ENCODE results near the gene ATRX. TPM values are rescaled to one million over a fixed set of nuclear protein-coding genes. Genes with fewer than 3 reads are reported as not detected.
"Not testable (repeated sequence)": the region's sequence is repeated elsewhere in the genome, so short reads cannot be mapped to it uniquely, and the experiment has no call there.

ATRX gene
- total RNA-seq, 2 donors from 2014 or later: 124 to 177 TPM

DNA sequence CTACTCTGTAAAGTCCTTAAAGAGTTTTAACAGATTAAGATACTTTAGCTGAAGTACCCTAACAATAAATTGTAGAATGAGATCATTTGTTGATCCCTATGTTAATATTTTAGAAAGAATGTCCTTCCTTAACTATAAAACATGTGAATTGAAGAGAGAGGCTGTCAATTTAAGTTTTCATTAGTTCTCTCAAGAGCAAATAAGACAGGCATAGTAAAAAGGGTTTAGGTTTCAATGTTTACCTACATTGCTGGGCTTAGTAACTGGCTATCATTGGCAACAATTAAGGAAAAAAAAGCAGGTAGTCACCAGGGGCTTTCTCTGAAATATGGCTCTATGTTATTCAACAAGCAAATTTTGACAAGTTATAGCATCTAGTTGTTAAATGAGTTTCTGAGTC, 91.5 kb downstream of the ATRX start:
- ATAC-seq (ENCODE audit: insufficient number of reproducible peaks, low FRiP score, low read depth): no peak
- Histone ChIP-seq H3K27ac (no peak overlapping the region), H3K4me1 (ENCODE audit: control insufficient read depth in 1 of 2, low read depth in 2 of 2) (peaks cover 3 to 5% of the 10 kb centered on the region in 2 donors)

DNA sequence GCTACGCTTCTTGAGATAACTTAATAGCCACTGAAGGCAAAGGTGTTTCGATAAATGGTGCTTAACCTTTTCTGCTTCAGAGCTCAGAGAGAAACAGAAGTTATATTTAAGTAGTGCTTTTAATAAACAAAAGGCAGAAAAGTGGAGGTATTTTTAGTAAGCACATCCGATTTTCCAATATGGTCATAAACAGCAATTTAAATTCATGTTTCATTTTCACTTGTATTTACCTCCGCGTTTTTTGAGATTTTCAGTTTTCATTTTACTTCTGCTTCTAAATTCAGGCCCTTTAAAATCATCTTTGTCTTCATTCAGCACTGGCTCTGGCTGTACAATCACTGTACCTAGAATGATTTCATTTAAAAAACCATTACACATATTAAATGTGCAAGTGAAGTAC, 92.4 kb downstream of the ATRX start:
- H3K4me1 ChIP-seq (ENCODE audit: control insufficient read depth in 1 of 2, low read depth in 2 of 2): no peaks in the 10 kb centered on the region
- no peak for DNase-seq (ENCODE audit: low spot score)
- no peak overlapping the region for H3K4me3 ChIP-seq
- TF ChIP-seq, protein P1, sequence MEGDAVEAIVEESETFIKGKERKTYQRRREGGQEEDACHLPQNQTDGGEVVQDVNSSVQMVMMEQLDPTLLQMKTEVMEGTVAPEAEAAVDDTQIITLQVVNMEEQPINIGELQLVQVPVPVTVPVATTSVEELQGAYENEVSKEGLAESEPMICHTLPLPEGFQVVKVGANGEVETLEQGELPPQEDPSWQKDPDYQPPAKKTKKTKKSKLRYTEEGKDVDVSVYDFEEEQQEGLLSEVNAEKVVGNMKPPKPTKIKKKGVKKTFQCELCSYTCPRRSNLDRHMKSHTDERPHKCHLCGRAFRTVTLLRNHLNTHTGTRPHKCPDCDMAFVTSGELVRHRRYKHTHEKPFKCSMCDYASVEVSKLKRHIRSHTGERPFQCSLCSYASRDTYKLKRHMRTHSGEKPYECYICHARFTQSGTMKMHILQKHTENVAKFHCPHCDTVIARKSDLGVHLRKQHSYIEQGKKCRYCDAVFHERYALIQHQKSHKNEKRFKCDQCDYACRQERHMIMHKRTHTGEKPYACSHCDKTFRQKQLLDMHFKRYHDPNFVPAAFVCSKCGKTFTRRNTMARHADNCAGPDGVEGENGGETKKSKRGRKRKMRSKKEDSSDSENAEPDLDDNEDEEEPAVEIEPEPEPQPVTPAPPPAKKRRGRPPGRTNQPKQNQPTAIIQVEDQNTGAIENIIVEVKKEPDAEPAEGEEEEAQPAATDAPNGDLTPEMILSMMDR (IDR thresholded peaks at IDR 0.05): no peak
- no peaks in the 10 kb centered on the region for H3K36me3 ChIP-seq
- ATAC-seq (ENCODE audit: insufficient number of reproducible peaks, low FRiP score, low read depth): no peak
- no peak overlapping the region for H3K27ac ChIP-seq
- no peaks in the 10 kb centered on the region for H3K27me3 ChIP-seq (replicated peaks; ENCODE audit: insufficient read depth)
- H3K9me3 ChIP-seq: no peaks in the 10 kb centered on the region

More for the DNA sequence above, 91.5 kb downstream of the ATRX start:
- H3K27me3 ChIP-seq (replicated peaks; ENCODE audit: insufficient read depth): no peaks in the 10 kb centered on the region
- no peaks in the 10 kb centered on the region for H3K36me3 ChIP-seq
- DNase-seq (ENCODE audit: low spot score): no peak
- TF ChIP-seq, protein P1 (IDR thresholded peaks at IDR 0.05): no peak
- no peak overlapping the region for H3K4me3 ChIP-seq
- H3K9me3 ChIP-seq: no peaks in the 10 kb centered on the region

DNA sequence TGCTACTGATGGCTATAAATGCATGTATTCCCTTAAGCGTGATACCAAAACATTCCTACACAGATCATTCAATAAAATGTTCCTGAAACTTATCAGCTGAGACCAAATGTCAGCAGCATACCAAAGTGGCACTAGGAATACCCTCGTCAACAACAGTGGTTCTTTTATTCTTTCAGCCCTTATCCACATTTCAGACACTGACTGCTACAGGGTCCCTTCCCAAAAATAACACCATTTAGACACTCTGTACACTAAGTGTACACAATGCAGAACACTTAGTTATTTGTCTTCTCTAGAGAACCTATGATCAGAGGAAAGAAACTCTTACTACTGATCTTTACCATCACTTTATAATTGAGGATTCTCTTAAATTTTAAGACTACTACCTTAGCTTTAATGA, 94.1 kb downstream of the ATRX start:
- Histone ChIP-seq H3K27me3 (replicated peaks; ENCODE audit: insufficient read depth) (no peaks in the 10 kb centered on the region), H3K36me3 (no peaks in the 10 kb centered on the region), H3K4me3 (no peak overlapping the region), H3K27ac (no peak overlapping the region), H3K4me1 (ENCODE audit: control insufficient read depth in 1 of 2, low read depth in 2 of 2) (no peaks in the 10 kb centered on the region), H3K9me3 (no peaks in the 10 kb centered on the region)
- ATAC-seq (ENCODE audit: insufficient number of reproducible peaks, low FRiP score, low read depth): no peak
- TF ChIP-seq, protein P1 (IDR thresholded peaks at IDR 0.05): no peak
- DNase-seq (ENCODE audit: low spot score): no peak

DNA sequence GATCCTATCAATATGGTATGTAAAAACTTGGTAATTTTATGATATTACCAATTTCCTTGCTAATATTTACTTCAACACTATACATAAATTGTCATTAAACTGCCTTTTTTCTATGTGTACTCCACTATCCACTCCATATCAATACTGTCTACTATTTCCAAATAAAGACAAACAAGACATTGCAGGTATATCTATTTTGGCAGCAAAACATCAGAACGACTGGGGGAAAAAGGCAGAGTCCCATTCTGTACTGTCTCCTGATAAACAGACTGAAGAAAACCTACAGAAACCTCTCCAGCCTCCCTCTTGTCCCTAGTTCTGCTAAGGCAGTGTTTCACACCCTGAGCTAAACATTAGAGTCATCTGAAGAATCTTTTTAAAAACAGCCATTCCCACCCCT, 96.6 kb downstream of the ATRX start:
- ATAC-seq (ENCODE audit: insufficient number of reproducible peaks, low FRiP score, low read depth): no peak
- Histone ChIP-seq H3K27ac (no peak overlapping the region), H3K4me1 (ENCODE audit: control insufficient read depth in 1 of 2, low read depth in 2 of 2) (no peaks in the 10 kb centered on the region), H3K27me3 (replicated peaks; ENCODE audit: insufficient read depth) (no peaks in the 10 kb centered on the region), H3K36me3 (no peaks in the 10 kb centered on the region), H3K9me3 (no peaks in the 10 kb centered on the region), H3K4me3 (no peak overlapping the region)
- TF ChIP-seq, protein P1 (IDR thresholded peaks at IDR 0.05): no peak
- no peak for DNase-seq (ENCODE audit: low spot score)

DNA sequence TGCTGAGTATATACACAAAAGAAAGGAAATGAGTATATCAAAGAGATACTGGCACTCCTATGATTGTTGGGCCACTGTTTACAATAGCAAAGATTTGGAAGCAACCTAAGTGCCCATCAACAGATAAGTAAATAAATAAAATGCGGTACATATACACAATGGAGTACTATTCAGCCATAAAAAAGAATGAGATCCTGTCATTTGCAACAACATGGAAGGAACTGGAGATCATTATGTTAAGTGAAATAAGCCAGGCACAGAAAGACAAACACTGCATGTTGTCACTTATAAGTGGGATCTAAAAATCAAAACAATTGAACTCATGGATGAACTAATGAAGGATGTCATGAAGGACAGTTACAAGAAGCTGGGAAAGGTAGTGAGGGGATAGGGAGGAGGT, 100.3 kb downstream of the ATRX start:
- not testable (repeated sequence) for H3K9me3 ChIP-seq; ATAC-seq (ENCODE audit: insufficient number of reproducible peaks, low FRiP score, low read depth); DNase-seq (ENCODE audit: low spot score); H3K4me1 ChIP-seq (ENCODE audit: control insufficient read depth in 1 of 2, low read depth in 2 of 2); H3K27me3 ChIP-seq (replicated peaks; ENCODE audit: insufficient read depth); H3K36me3 ChIP-seq; H3K4me3 ChIP-seq; H3K27ac ChIP-seq

DNA sequence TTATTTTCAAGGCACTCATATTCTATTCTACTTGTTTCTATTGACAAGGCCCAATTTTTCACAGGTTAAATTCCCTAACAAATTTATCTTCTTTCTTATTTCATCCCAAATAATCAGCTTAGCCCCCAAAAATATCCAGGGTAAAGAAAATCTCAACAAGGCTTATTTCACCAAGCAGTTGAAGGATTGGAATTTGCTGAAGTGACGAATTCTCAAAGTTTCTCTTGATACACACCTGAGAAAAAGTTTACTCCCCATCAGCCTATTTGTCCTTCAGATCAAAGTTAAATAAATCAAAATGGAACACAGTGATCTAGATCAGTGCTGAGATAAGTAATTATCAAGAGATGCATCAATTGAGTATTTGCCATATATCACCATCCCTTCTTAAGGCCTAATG, 106.9 kb downstream of the ATRX start:
- H3K4me1 ChIP-seq (ENCODE audit: control insufficient read depth in 1 of 2, low read depth in 2 of 2): no peaks in the 10 kb centered on the region
- no peak for ATAC-seq (ENCODE audit: insufficient number of reproducible peaks, low FRiP score, low read depth)

More for the DNA sequence above, 106.9 kb downstream of the ATRX start:
- no peaks in the 10 kb centered on the region for H3K27me3 ChIP-seq (replicated peaks; ENCODE audit: insufficient read depth)
- TF ChIP-seq, protein P1 (IDR thresholded peaks at IDR 0.05): no peak
- DNase-seq (ENCODE audit: low spot score): no peak
- no peak overlapping the region for H3K4me3 ChIP-seq
- no peaks in the 10 kb centered on the region for H3K9me3 ChIP-seq
- H3K27ac ChIP-seq: no peak overlapping the region
- H3K36me3 ChIP-seq: peaks cover 4% of the 10 kb centered on the region
